ENCODE measurements around the gene ICE2. TPM values are rescaled to one million over a fixed set of nuclear protein-coding genes. Genes with fewer than 3 reads are reported as not detected.

The ICE2 gene
- total RNA-seq, 4 donors from 2014 or later: 5.8 to 19.0 (median 14.3) TPM

- intact Hi-C loops (cut with DNase I; ENCODE audit: low total_unique reads) (no loop called here), in situ Hi-C loops (cut with MboI; ENCODE audit: low sequenced_read_pairs in 4 of 4) (no loop called here)
- ATAC-seq: no peak
- Histone ChIP-seq H3K9me3 (no peaks in the 10 kb centered on the region), H3K36me3 (peaks cover 0 to 5% of the 10 kb centered on the region in 2 donors), H3K4me1 (peaks cover 46 to 48% of the 10 kb centered on the region in 2 donors), H3K4me3 (no peak overlapping the region), H3K27ac (peak overlapping the region; percentile 40 to 59 (median 48)), H3K27me3 (no peaks in the 10 kb centered on the region)
- no peak for DNase-seq
- no peak for TF ChIP-seq POLR2A (IDR thresholded peaks at IDR 0.05)
- TF ChIP-seq CTCF (IDR thresholded peaks at IDR 0.05 in 4 of 5, conservative IDR thresholded peaks at IDR 0.05 in 1 of 5): no peak
Observed at GRCh38 chr15:60525341-60526039, 46.5 kb upstream of the ICE2 start.

GRCh38 chr15:60523056-60523455 lies 44.1 kb upstream of the ICE2 start:
- intact Hi-C loops (cut with DNase I; ENCODE audit: low total_unique reads) (loop anchor here (5.0 kb wide), 2 partner anchors 46 to 161 kb away; partner anchors contain the start of gene ICE2), in situ Hi-C loops (cut with MboI; ENCODE audit: low sequenced_read_pairs in 4 of 4) (loop anchor here in 1 of 4 donors (25.0 kb wide), 1 partner anchor 1314 kb away; no protein-coding TSS in a partner anchor)
- DNase-seq (no peak), ATAC-seq (no peak)
- TF ChIP-seq POLR2A (IDR thresholded peaks at IDR 0.05) (no peak), CTCF (IDR thresholded peaks at IDR 0.05 in 4 of 5, conservative IDR thresholded peaks at IDR 0.05 in 1 of 5) (no peak)
- Histone ChIP-seq H3K27ac (no peak overlapping the region), H3K27me3 (no peaks in the 10 kb centered on the region), H3K4me1 (peaks cover 45 to 48% of the 10 kb centered on the region in 2 donors), H3K9me3 (no peaks in the 10 kb centered on the region), H3K36me3 (no peaks in the 10 kb centered on the region), H3K4me3 (no peak overlapping the region)

- no peak overlapping the region for H3K4me3 ChIP-seq
- in situ Hi-C loops (cut with MboI; ENCODE audit: low sequenced_read_pairs in 4 of 4) (loop anchor here in 1 of 4 donors (25.0 kb wide), 1 partner anchor 1316 kb away; no protein-coding TSS in a partner anchor), intact Hi-C loops (cut with DNase I; ENCODE audit: low total_unique reads) (loop anchor here (5.0 kb wide), 2 partner anchors 44 to 159 kb away; partner anchors contain the start of gene ICE2)
- ATAC-seq (peak; percentile 30 to 73), DNase-seq (peak; percentile 42 to 59)
- TF ChIP-seq POLR2A (IDR thresholded peaks at IDR 0.05) (no peak), CTCF (IDR thresholded peaks at IDR 0.05 in 4 of 5, conservative IDR thresholded peaks at IDR 0.05 in 1 of 5) (peak; percentile 79 to 91 (median 84))
- peak overlapping the region; percentile 56 to 77 (median 68) for H3K27ac ChIP-seq
- H3K27me3 ChIP-seq: no peaks in the 10 kb centered on the region
- H3K9me3 ChIP-seq: no peaks in the 10 kb centered on the region
- peaks cover 23 to 28% of the 10 kb centered on the region in 2 donors for H3K4me1 ChIP-seq
- no peaks in the 10 kb centered on the region for H3K36me3 ChIP-seq
Observed at GRCh38 chr15:60520825-60521368, 42.0 kb upstream of the ICE2 start.

- in situ Hi-C loops (cut with MboI; ENCODE audit: low sequenced_read_pairs in 4 of 4) (loop anchor here in 1 of 4 donors (25.0 kb wide), 1 partner anchor 1317 kb away; no protein-coding TSS in a partner anchor), intact Hi-C loops (cut with DNase I; ENCODE audit: low total_unique reads) (loop anchor here (5.0 kb wide), 2 partner anchors 43 to 158 kb away; partner anchors contain the start of gene ICE2)
- peak overlapping the region; percentile 56 to 77 (median 68) for H3K27ac ChIP-seq
Observed at GRCh38 chr15:60520013-60520824, 41.3 kb upstream of the ICE2 start.

More at GRCh38 chr15:60520013-60520824, 41.3 kb upstream of the ICE2 start:
- peaks cover 16 to 21% of the 10 kb centered on the region in 2 donors for H3K4me1 ChIP-seq
- no peak overlapping the region for H3K4me3 ChIP-seq
- H3K36me3 ChIP-seq: peaks cover 0 to 1% of the 10 kb centered on the region in 2 donors
- no peaks in the 10 kb centered on the region for H3K9me3 ChIP-seq
- no peaks in the 10 kb centered on the region for H3K27me3 ChIP-seq
- DNase-seq (peak in 1 of 2 donors; percentile 29), ATAC-seq (peak; percentile 88 to 96)
- no peak for TF ChIP-seq POLR2A (IDR thresholded peaks at IDR 0.05)
- TF ChIP-seq CTCF (IDR thresholded peaks at IDR 0.05 in 4 of 5, conservative IDR thresholded peaks at IDR 0.05 in 1 of 5): no peak
